GM12872 (cell line): ENCODE results near the gene PADI4.

Experiments
- TF ChIP-seq, protein P1 (sequence below): IDR thresholded peaks from 3 replicates; pipeline ENCODE4 v1.5.1; 2011; ENCODE audit warnings: low read depth, mild to moderate bottlenecking, low read length, moderate library complexity; ENCODE audit not compliant: insufficient read depth

Gene PADI4, protein sequence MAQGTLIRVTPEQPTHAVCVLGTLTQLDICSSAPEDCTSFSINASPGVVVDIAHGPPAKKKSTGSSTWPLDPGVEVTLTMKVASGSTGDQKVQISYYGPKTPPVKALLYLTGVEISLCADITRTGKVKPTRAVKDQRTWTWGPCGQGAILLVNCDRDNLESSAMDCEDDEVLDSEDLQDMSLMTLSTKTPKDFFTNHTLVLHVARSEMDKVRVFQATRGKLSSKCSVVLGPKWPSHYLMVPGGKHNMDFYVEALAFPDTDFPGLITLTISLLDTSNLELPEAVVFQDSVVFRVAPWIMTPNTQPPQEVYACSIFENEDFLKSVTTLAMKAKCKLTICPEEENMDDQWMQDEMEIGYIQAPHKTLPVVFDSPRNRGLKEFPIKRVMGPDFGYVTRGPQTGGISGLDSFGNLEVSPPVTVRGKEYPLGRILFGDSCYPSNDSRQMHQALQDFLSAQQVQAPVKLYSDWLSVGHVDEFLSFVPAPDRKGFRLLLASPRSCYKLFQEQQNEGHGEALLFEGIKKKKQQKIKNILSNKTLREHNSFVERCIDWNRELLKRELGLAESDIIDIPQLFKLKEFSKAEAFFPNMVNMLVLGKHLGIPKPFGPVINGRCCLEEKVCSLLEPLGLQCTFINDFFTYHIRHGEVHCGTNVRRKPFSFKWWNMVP

GRCh38 chr1:17307946-17308345 is at the start of gene PADI4:
PADI4 (plus strand) TSS chr1:17308197; CDS start chr1:17308223, 26 bp downstream.
- TF ChIP-seq, protein P1, sequence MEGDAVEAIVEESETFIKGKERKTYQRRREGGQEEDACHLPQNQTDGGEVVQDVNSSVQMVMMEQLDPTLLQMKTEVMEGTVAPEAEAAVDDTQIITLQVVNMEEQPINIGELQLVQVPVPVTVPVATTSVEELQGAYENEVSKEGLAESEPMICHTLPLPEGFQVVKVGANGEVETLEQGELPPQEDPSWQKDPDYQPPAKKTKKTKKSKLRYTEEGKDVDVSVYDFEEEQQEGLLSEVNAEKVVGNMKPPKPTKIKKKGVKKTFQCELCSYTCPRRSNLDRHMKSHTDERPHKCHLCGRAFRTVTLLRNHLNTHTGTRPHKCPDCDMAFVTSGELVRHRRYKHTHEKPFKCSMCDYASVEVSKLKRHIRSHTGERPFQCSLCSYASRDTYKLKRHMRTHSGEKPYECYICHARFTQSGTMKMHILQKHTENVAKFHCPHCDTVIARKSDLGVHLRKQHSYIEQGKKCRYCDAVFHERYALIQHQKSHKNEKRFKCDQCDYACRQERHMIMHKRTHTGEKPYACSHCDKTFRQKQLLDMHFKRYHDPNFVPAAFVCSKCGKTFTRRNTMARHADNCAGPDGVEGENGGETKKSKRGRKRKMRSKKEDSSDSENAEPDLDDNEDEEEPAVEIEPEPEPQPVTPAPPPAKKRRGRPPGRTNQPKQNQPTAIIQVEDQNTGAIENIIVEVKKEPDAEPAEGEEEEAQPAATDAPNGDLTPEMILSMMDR: no peak

GRCh38 chr1:17258758-17259130 is 49.3 kb upstream of the PADI4 start:
- TF ChIP-seq, protein P1: no peak

GRCh38 chr1:17259233-17259873 is 48.6 kb upstream of the PADI4 start:
- TF ChIP-seq, protein P1: no peak

GRCh38 chr1:17260264-17260663 is 47.7 kb upstream of the PADI4 start:
- TF ChIP-seq, protein P1: no peak

DNA sequence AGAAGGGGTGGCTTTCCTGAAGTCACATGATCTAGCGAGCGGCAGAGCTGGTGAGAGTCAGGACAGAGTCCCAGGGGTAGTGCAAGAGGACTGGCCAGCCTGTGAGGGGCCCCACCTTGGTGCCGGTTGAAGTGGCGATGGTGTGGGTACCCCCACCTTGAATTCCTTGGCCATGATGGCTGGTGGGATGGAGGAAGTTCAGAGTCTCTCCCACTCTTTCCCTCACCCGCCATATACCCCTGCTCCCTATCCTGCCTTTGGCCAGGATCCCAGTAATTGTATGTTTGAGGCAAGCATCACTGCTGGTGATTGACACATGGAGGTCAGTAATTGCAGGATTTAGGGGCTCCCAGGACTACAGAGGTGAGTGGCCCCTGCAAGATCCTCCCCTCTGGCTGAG is 47.3 kb upstream of the PADI4 start:
- TF ChIP-seq, protein P1: no peak

DNA sequence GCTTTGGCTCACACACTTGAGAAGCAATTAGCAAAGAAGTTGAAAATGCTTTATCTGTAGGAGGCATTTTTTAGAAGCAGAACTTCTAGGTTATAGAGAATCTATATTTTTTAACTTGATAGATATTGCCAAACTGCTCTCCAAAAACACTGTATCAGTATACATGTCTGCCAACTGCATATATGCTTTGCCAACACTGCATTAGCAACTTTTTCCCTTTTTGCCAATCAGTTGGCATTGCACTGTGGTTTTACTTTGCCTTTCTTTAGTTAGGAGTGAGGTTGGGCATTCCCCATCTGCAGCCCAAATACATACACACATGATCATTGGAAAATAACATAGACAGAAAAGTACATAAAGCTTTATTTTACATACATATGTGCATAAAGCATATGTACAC is 44.1 kb upstream of the PADI4 start:
- TF ChIP-seq, protein P1: no peak

- TF ChIP-seq, protein P1: no peak
These were observed 43.5 kb upstream of the PADI4 start for GRCh38 chr1:17264470-17264869.
